ENCODE data around the gene CHN2.
"Not testable (repeated sequence)": the region's sequence is repeated elsewhere in the genome, so short reads cannot be mapped to it uniquely, and the experiment has no call there.

Gene CHN2

GRCh38 chr7:29528526-29528925 is 334.0 kb downstream of the CHN2 start:
- H3K9me3 ChIP-seq (ENCODE audit: control insufficient read depth, insufficient read depth, low read length); H3K4me3 ChIP-seq (ENCODE audit: low read depth, low read length); H3K9ac ChIP-seq (ENCODE audit: low read depth, low read length); H3K27ac ChIP-seq (ENCODE audit: low read depth, low read length); H3K36me3 ChIP-seq (ENCODE audit: control insufficient read depth, insufficient read depth, low read length); H3K27me3 ChIP-seq (ENCODE audit: control insufficient read depth, insufficient read depth, low read length); H3K4me1 ChIP-seq (ENCODE audit: control insufficient read depth, insufficient read depth, low read length): not testable (repeated sequence)

Data from HUES48 (cell line).